ENCODE measurements around the gene FCN3. TPM values are rescaled to one million over a fixed set of nuclear protein-coding genes. Genes with fewer than 3 reads are reported as not detected.

The FCN3 gene
- total RNA-seq, 2 experiments from 2014 or later: not detected

- CTCF ChIA-PET: interaction anchor here (0.5 to 1.2 kb wide), 3 partner anchors 44 to 98 kb away, joined by 3 to 4 read pairs (median 4); no protein-coding TSS in a partner anchor
- POLR2A ChIA-PET: no interaction called here
Observed at GRCh38 chr1:27402349-27402754, 27.7 kb upstream of the FCN3 start.

- ChIA-PET POLR2A (no interaction called here), CTCF (interaction anchor here (1.2 to 1.5 kb wide), 4 partner anchors 13 to 205 kb away, joined by 3 to 5 read pairs (median 4); no protein-coding TSS in a partner anchor)
Observed at GRCh38 chr1:27400963-27401341, 26.3 kb upstream of the FCN3 start.

- ChIA-PET POLR2A (no interaction called here), CTCF (interaction anchor here (1.1 to 7.4 kb wide), 6 partner anchors 14 to 206 kb away, joined by 3 to 159 read pairs (median 4); no protein-coding TSS in a partner anchor)
Observed at GRCh38 chr1:27400082-27400962, 25.7 kb upstream of the FCN3 start.

GRCh38 chr1:27399251-27400025 lies 24.8 kb upstream of the FCN3 start:
- ChIA-PET CTCF (interaction anchor here (1.1 to 7.4 kb wide), 2 partner anchors 65 to 101 kb away, joined by 3 to 159 read pairs; no protein-coding TSS in a partner anchor), POLR2A (no interaction called here)

- POLR2A ChIA-PET: no interaction called here
- CTCF ChIA-PET: interaction anchor here (1.1 to 7.4 kb wide), 3 partner anchors 33 to 100 kb away, joined by 3 to 159 read pairs (median 4); no protein-coding TSS in a partner anchor
Observed at GRCh38 chr1:27398405-27399149, 24.0 kb upstream of the FCN3 start.

- ChIA-PET POLR2A (no interaction called here), CTCF (interaction anchor here (1.4 to 7.4 kb wide), 3 partner anchors 32 to 203 kb away, joined by 4 to 159 read pairs (median 4); no protein-coding TSS in a partner anchor)
Observed at GRCh38 chr1:27397749-27398148, 23.1 kb upstream of the FCN3 start.

GRCh38 chr1:27397110-27397509 lies 22.5 kb upstream of the FCN3 start:
- ChIA-PET POLR2A (no interaction called here), CTCF (interaction anchor here (0.7 to 7.4 kb wide), 7 partner anchors 10 to 918 kb away, joined by 3 to 159 read pairs (median 4); no protein-coding TSS in a partner anchor)

- CTCF ChIA-PET: interaction anchor here (0.6 to 7.4 kb wide), 19 partner anchors 9 to 489 kb away, joined by 3 to 159 read pairs (median 4); no protein-coding TSS in a partner anchor
- POLR2A ChIA-PET: interaction anchor here (0.6 to 0.7 kb wide), 2 partner anchors 99 to 489 kb away, joined by 4 to 11 read pairs; no protein-coding TSS in a partner anchor
Observed at GRCh38 chr1:27395441-27396195, 21.0 kb upstream of the FCN3 start.

- ChIA-PET POLR2A (no interaction called here), CTCF (interaction anchor here (0.6 to 7.4 kb wide), 17 partner anchors 13 to 350 kb away, joined by 3 to 159 read pairs (median 4); partner anchors contain the start of gene WASF2)
Observed at GRCh38 chr1:27394925-27395324, 20.3 kb upstream of the FCN3 start.

GRCh38 chr1:27394282-27394658 lies 19.6 kb upstream of the FCN3 start:
- POLR2A ChIA-PET: no interaction called here
- CTCF ChIA-PET: interaction anchor here (0.6 to 7.4 kb wide), 11 partner anchors 17 to 213 kb away, joined by 3 to 159 read pairs (median 6); partner anchors contain the start of gene WASF2

- ChIA-PET POLR2A (no interaction called here), CTCF (interaction anchor here (0.9 to 7.4 kb wide), 4 partner anchors 36 to 213 kb away, joined by 3 to 159 read pairs (median 18); partner anchors contain the start of gene WASF2)
Observed at GRCh38 chr1:27393641-27394281, 19.1 kb upstream of the FCN3 start.

GRCh38 chr1:27392778-27393635 lies 18.4 kb upstream of the FCN3 start:
- ChIA-PET POLR2A (no interaction called here), CTCF (interaction anchor here (1.0 to 7.4 kb wide), 2 partner anchors 94 to 214 kb away, joined by 4 to 159 read pairs; no protein-coding TSS in a partner anchor)

- ChIA-PET POLR2A (interaction anchor here (0.7 to 1.2 kb wide), 2 partner anchors 27 to 105 kb away, joined by 4 to 6 read pairs; no protein-coding TSS in a partner anchor), CTCF (interaction anchor here (0.7 to 7.1 kb wide), 14 partner anchors 26 to 268 kb away, joined by 3 to 107 read pairs (median 4); partner anchors contain the start of genes MAP3K6, SYTL1 and TMEM222)
Observed at GRCh38 chr1:27392096-27392777, 17.6 kb upstream of the FCN3 start, which contains the start of gene GPR3. GPR3 (plus strand) TSS chr1:27392622; CDS start chr1:27393799, 1,177 bp downstream.

GRCh38 chr1:27391511-27392095 lies 17.0 kb upstream of the FCN3 start:
- ChIA-PET CTCF (interaction anchor here (0.7 to 7.1 kb wide), 17 partner anchors 12 to 269 kb away, joined by 3 to 107 read pairs (median 4); partner anchors contain the start of genes MAP3K6, SYTL1 and TMEM222), POLR2A (interaction anchor here (0.7 to 1.2 kb wide), 2 partner anchors 26 to 106 kb away, joined by 4 to 6 read pairs; no protein-coding TSS in a partner anchor)
